GM23338 (cell line): Measurements from ENCODE around the gene COLQ.

Experiments used
- CREB1 ChIP-seq: fragments of 250-450 bp; sonication (Bioruptor Pico); IDR thresholded peaks from 2 replicates; pipeline ENCODE4 v1.5.0; 2020; ENCODE audit warnings: low read depth, mild to moderate bottlenecking, moderate library complexity
- CTCF ChIP-seq, 2 experiments: fragments of 200-600 bp in 1 of 2; sonication (generic) in 1 of 2; conservative IDR thresholded peaks; 2 replicates each; pipeline versions ENCODE4 v1.5.1 to v1.6.1; 2016 to 2017; ENCODE audit warnings: antibody characterized with exemption in 2 of 2, low read depth in 2 of 2, mild to moderate bottlenecking in 2 of 2, moderate library complexity in 1 of 2
- ETS1 ChIP-seq: IDR thresholded peaks from 2 replicates; pipeline ENCODE4 v1.6.1; 2016; ENCODE audit warnings: antibody characterized with exemption
- EZH2 ChIP-seq: fragments of 200-600 bp; sonication (generic); IDR thresholded peaks from one replicate; pipeline ENCODE4 v1.8.0; 2017; ENCODE audit warnings: antibody characterized with exemption, mild to moderate bottlenecking, low read depth; ENCODE audit not compliant: unreplicated experiment
- EZH2phosphoT487 ChIP-seq: fragments of 200-600 bp; sonication (generic); IDR thresholded peaks from one replicate; pipeline ENCODE4 v1.8.1; 2018; ENCODE audit warnings: antibody characterized with exemption; ENCODE audit not compliant: unreplicated experiment
- JUNB ChIP-seq: IDR thresholded peaks from one replicate; pipeline ENCODE4 v1.6.1; 2016; ENCODE audit warnings: antibody characterized with exemption; ENCODE audit not compliant: unreplicated experiment
- NANOG ChIP-seq: IDR thresholded peaks from 2 replicates; pipeline ENCODE4 v1.6.1; 2016; ENCODE audit warnings: antibody characterized with exemption, borderline replicate concordance
- POLR2AphosphoS5 ChIP-seq: IDR thresholded peaks from 2 replicates; pipeline ENCODE4 v1.6.1; 2016; ENCODE audit warnings: antibody characterized with exemption, low read depth
- REST ChIP-seq: IDR thresholded peaks from one replicate; pipeline ENCODE4 v1.6.1; 2018; ENCODE audit warnings: antibody characterized with exemption; ENCODE audit not compliant: unreplicated experiment

- TF ChIP-seq CTCF (conservative IDR thresholded peaks at IDR 0.05; ENCODE audit: low read depth in 2 of 2) (no peak), EZH2 (no peak), POLR2AphosphoS5 (no peak), EZH2phosphoT487 (no peak), REST (no peak), CREB1 (no peak), ETS1 (no peak), JUNB (no peak), NANOG (no peak)
These were observed 112.3 kb downstream of the COLQ start for GRCh38 chr3:15409239-15409638.
